Fibroblast of villous mesenchyme (primary cell): ENCODE data around the gene KCNJ10. TPM values are rescaled to one million over a fixed set of nuclear protein-coding genes. Genes with fewer than 3 reads are reported as not detected.

Source experiments
- DNase-seq: peaks from one replicate; pipeline ENCODE4 v3.0.0-alpha.2; 2010; ENCODE audit warnings: low read depth
- H3K4me3 ChIP-seq: 2 replicates; pipeline ENCODE4 v1.5.1; 2011; ENCODE audit warnings: low read depth, mild to moderate bottlenecking, low read length
- CTCF ChIP-seq: IDR thresholded peaks from 2 replicates; pipeline ENCODE4 v1.5.1; 2012; ENCODE audit warnings: low read depth, mild to moderate bottlenecking, low read length; ENCODE audit not compliant: insufficient read depth
- total RNA-seq: library from RNA; depleted of rRNA; stranded (reverse); fragments of >200 nt; gene quantifications from 2 replicates; pipeline ENCODE4 v1.2.3, GENCODE V29; 2012

KCNJ10 gene
- total RNA-seq, 1 donor = not detected

GRCh38 chr1:160070243-160071163 is 543 bp upstream of the KCNJ10 start:
- TF ChIP-seq CTCF = no peak
- peak; percentile 51 for DNase-seq
- H3K4me3 ChIP-seq = peak overlapping the region; percentile 65

GRCh38 chr1:160068225-160068624 is 1.7 kb downstream of the KCNJ10 start:
- no peak overlapping the region for H3K4me3 ChIP-seq
- DNase-seq = no peak
- no peak for TF ChIP-seq CTCF

- no peak overlapping the region for H3K4me3 ChIP-seq
- DNase-seq = no peak
- TF ChIP-seq CTCF = no peak
Measured at GRCh38 chr1:160066829-160067745, 2.9 kb downstream of the KCNJ10 start.

GRCh38 chr1:160064746-160065145 is 5.2 kb downstream of the KCNJ10 start:
- DNase-seq = no peak
- no peak overlapping the region for H3K4me3 ChIP-seq
- TF ChIP-seq CTCF = no peak

- peak; percentile 8 for DNase-seq
- no peak overlapping the region for H3K4me3 ChIP-seq
- TF ChIP-seq CTCF = no peak
Measured at GRCh38 chr1:160064164-160064563, 5.8 kb downstream of the KCNJ10 start.

GRCh38 chr1:160063176-160063575 is 6.8 kb downstream of the KCNJ10 start:
- no peak for TF ChIP-seq CTCF
- H3K4me3 ChIP-seq = no peak overlapping the region
- no peak for DNase-seq
